GM12892 (cell line): ENCODE measurements around the gene FAM120A.

Experiments
- POLR2A ChIP-seq: IDR thresholded peaks from 2 replicates; pipeline ENCODE4 v1.6.1; 2011; ENCODE audit warnings: low read depth, low read length, control low read depth
- POLR2AphosphoS5 ChIP-seq: IDR thresholded peaks from 2 replicates; pipeline ENCODE4 v1.6.1; 2011; ENCODE audit warnings: low read depth, low read length, control low read depth
- TAF1 ChIP-seq: IDR thresholded peaks from 2 replicates; pipeline ENCODE4 v1.6.1; 2011; ENCODE audit warnings: low read depth, mild to moderate bottlenecking, control low read depth, low read length, borderline replicate concordance

DNA sequence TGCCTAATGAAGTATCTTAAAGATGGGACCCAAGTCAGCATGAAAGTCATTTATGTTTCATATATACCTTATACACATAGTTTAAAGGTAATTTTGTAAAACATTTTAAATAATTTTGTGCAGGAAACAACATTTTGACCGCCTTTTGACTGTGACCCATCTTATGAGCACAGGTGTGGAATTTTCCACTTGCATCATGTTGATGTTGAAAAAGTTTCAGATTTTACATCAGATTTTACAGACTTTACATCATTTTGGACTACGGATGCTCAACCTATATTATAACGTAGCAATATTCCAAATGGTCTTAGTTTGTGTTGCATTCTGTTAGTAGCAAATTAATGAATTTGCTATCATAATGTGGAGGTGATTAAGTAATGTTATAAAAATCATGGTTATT, 23.6 kb downstream of the FAM120A start:
- TF ChIP-seq POLR2AphosphoS5 (no peak), TAF1 (no peak), POLR2A (no peak)
